Endothelial cell of umbilical vein (primary cell): ENCODE data around the gene SRCAP. TPM values are rescaled to one million over a fixed set of nuclear protein-coding genes. Genes with fewer than 3 reads are reported as not detected.

Experiments
- BruUV-seq: library from RNA; stranded (reverse); fragments of 400-500 nt; replicated peaks from 2 replicates; lab custom pipeline; 2021; lab: Mats Ljungman, UMichigan
- CTCF ChIA-PET: fragments of 300-600, 350-600 bp; sonication (Branson Sonifier 250); formaldehyde crosslinking; loops from one replicate; lab custom pipeline; 2021; ENCODE audit warnings: antibody characterized with exemption, inconsistent platforms; lab: Charles Lee
- POLR2A ChIA-PET: fragments of 300-600, 350-600 bp; sonication (Branson Sonifier 250); formaldehyde crosslinking; loops from one replicate; lab custom pipeline; 2021; ENCODE audit warnings: antibody characterized with exemption, inconsistent platforms; lab: Charles Lee
- DNase-seq: peaks from one replicate; pipeline ENCODE4 v3.0.0-alpha.2; 2011; ENCODE audit warnings: low read depth, low spot score
- FAIRE-seq: peaks from 2 replicates; lab custom pipeline; 2011; peaks lifted over from hg19 to GRCh38; lab: Jason Lieb, UNC
- H2AFZ ChIP-seq: 2 replicates; pipeline ENCODE4 v1.6.0; 2012; ENCODE audit warnings: low read depth, low read length, control low read depth, inconsistent platforms
- H3K27ac ChIP-seq: 2 replicates; pipeline ENCODE4 v1.5.1; 2011; ENCODE audit warnings: low read depth, mild to moderate bottlenecking, control low read depth, low read length, moderate library complexity; ENCODE audit not compliant: insufficient read depth
- H3K27me3 ChIP-seq, 2 experiments: 2 replicates each; pipeline versions ENCODE4 v1.6.0 to v1.6.1; 2011; ENCODE audit warnings: low read length in 2 of 2, mixed read lengths in 1 of 2; ENCODE audit not compliant: control insufficient read depth in 2 of 2, insufficient read depth in 2 of 2
- H3K36me3 ChIP-seq, 2 experiments: 2 replicates in 1 of 2; 3 replicates in 1 of 2; pipeline ENCODE4 v1.5.1; 2011; ENCODE audit warnings: low read length in 2 of 2, mild to moderate bottlenecking in 1 of 2, moderate library complexity in 1 of 2; ENCODE audit not compliant: control insufficient read depth in 2 of 2, insufficient read depth in 2 of 2; ENCODE audit errors: extremely low read depth in 1 of 2
- H3K4me1 ChIP-seq: 3 replicates; pipeline ENCODE4 v1.5.1; 2011; ENCODE audit warnings: mild to moderate bottlenecking, low read length; ENCODE audit not compliant: control insufficient read depth, insufficient read depth; ENCODE audit errors: extremely low read depth
- H3K4me2 ChIP-seq: 2 replicates; pipeline ENCODE4 v1.6.1; 2011; ENCODE audit warnings: low read length, control low read depth, mixed read lengths; ENCODE audit not compliant: insufficient read depth
- H3K4me3 ChIP-seq, 3 experiments: fragments of 200-600 bp in 1 of 3; sonication (generic), shearing (Covaris generic) in 1 of 3; replicated peaks in 1 of 3; 2 replicates each; pipeline ENCODE4 v1.5.1; 2011 to 2016; ENCODE audit warnings: control low read depth in 3 of 3, low read length in 3 of 3, mild to moderate bottlenecking in 2 of 3, inconsistent platforms in 1 of 3, low read depth in 1 of 3, moderate library complexity in 1 of 3; ENCODE audit not compliant: insufficient read depth in 1 of 3
- H3K79me2 ChIP-seq: 2 replicates; pipeline ENCODE4 v1.6.0; 2012; ENCODE audit warnings: low read length, inconsistent platforms; ENCODE audit not compliant: control insufficient read depth, insufficient read depth
- H3K9ac ChIP-seq: replicated peaks from 2 replicates; pipeline ENCODE3; 2011; ENCODE audit warnings: low read length, control low read depth; ENCODE audit not compliant: insufficient read depth; ENCODE audit errors: extremely low read depth
- H3K9me1 ChIP-seq: replicated peaks from 3 replicates; pipeline ENCODE4 v1.6.0; 2011; ENCODE audit warnings: mild to moderate bottlenecking, low read length; ENCODE audit not compliant: control insufficient read depth, insufficient read depth; ENCODE audit errors: extremely low read depth
- H3K9me3 ChIP-seq: replicated peaks from 2 replicates; pipeline ENCODE4 v1.5.1; 2012; ENCODE audit warnings: low read length, inconsistent platforms; ENCODE audit not compliant: control insufficient read depth, insufficient read depth
- H4K20me1 ChIP-seq: replicated peaks from 2 replicates; pipeline ENCODE3; 2011; ENCODE audit warnings: mild to moderate bottlenecking, low read length; ENCODE audit not compliant: control insufficient read depth, insufficient read depth; ENCODE audit errors: extremely low read depth
- CTCF ChIP-seq, 2 donors: IDR thresholded peaks; 1 replicate in 1 of 2; 2 replicates in 1 of 2; pipeline ENCODE4 v1.5.1; 2011; ENCODE audit warnings: low read length in 2 of 2, mild to moderate bottlenecking in 2 of 2, moderate library complexity in 2 of 2, control low read depth in 1 of 2, inconsistent platforms in 1 of 2, low read depth in 1 of 2; ENCODE audit not compliant: insufficient read depth in 1 of 2; ENCODE audit errors: extremely low read depth in 1 of 2
- EZH2 ChIP-seq: IDR thresholded peaks from 2 replicates; pipeline ENCODE4 v1.6.1; 2012; ENCODE audit warnings: borderline replicate concordance, low read depth, mild to moderate bottlenecking, moderate library complexity, low read length, inconsistent platforms; ENCODE audit not compliant: severe bottlenecking
- FOS ChIP-seq: IDR thresholded peaks from 2 replicates; pipeline ENCODE4 v1.6.1; 2011; ENCODE audit warnings: mild to moderate bottlenecking, low read length, moderate library complexity, borderline replicate concordance; ENCODE audit not compliant: insufficient read depth
- GATA2 ChIP-seq: IDR thresholded peaks from 2 replicates; pipeline ENCODE4 v1.7.0; 2011; ENCODE audit warnings: low read depth, mild to moderate bottlenecking, moderate library complexity, mixed read lengths, low read length; ENCODE audit not compliant: insufficient read length, insufficient read depth
- JUN ChIP-seq: IDR thresholded peaks from 2 replicates; pipeline ENCODE4 v1.6.1; 2011; ENCODE audit warnings: borderline replicate concordance, low read depth; ENCODE audit not compliant: insufficient read length, insufficient read depth
- MAX ChIP-seq: IDR thresholded peaks from 2 replicates; pipeline ENCODE4 v1.6.1; 2011; ENCODE audit not compliant: insufficient read depth, insufficient read length
- MYC ChIP-seq: IDR thresholded peaks from one replicate; pipeline ENCODE4 v1.6.1; 2011; ENCODE audit warnings: mild to moderate bottlenecking, low read depth, low read length
- POLR2A ChIP-seq: IDR thresholded peaks from 2 replicates; pipeline ENCODE4 v1.6.1; 2012; ENCODE audit warnings: low read depth, mild to moderate bottlenecking, control low read depth, low read length
- POLR2AphosphoS5 ChIP-seq: IDR thresholded peaks from 2 replicates; pipeline ENCODE4 v1.6.1; 2012; ENCODE audit warnings: low read depth, mild to moderate bottlenecking, control low read depth, low read length, moderate library complexity; ENCODE audit not compliant: insufficient read depth
- dilution Hi-C: fragments of 300-500 bp; cut with MboI; formaldehyde crosslinking; loops from one replicate; pipeline ENCODE4 v1.15.0; 2019; ENCODE audit warnings: low sequenced_read_pairs; ENCODE audit not compliant: extremely low pct_ligation_motif_present
- intact Hi-C: fragments of 100-400 bp; cut with micrococcal nuclease; formaldehyde crosslinking; loops from one replicate; pipeline ENCODE4 v1.10.0; 2022
- polyA plus RNA-seq, 4 experiments: library from polyadenylated mRNA; depleted of rRNA in 3 of 4; stranded (reverse) in 3 of 4; unstranded in 1 of 4; fragments of >200 nt; gene quantifications; 2 replicates each; pipeline versions ENCODE4 v1.2.1 to v1.2.3, GENCODE V29; 2011 to 2012; ENCODE audit warnings: missing spikeins in 1 of 4
- total RNA-seq: library from RNA; stranded (reverse); gene quantifications from 2 replicates; pipeline ENCODE4 v1.2.3, GENCODE V29; 2021

SRCAP gene
- total and polyA plus RNA-seq, 2 donors (not counting 3 experiments of a cell fraction or from before 2014, with no cell fraction given) = 11.0 to 77.7 TPM

- intact Hi-C loops = no loop called here
- no peak for TF ChIP-seq GATA2
- TF ChIP-seq JUN = no peak
- TF ChIP-seq POLR2AphosphoS5 = no peak
- TF ChIP-seq MAX = no peak
- TF ChIP-seq MYC = no peak
- no peak for TF ChIP-seq POLR2A
- no peak for TF ChIP-seq FOS
- TF ChIP-seq CTCF (IDR thresholded peaks at IDR 0.05; ENCODE audit: extremely low read depth in 1 of 2, insufficient read depth in 1 of 2, low read depth in 1 of 2, low read length in 2 of 2) = no peak
- TF ChIP-seq EZH2 = no peak
- H3K9ac ChIP-seq = no peak overlapping the region
- H3K9me3 ChIP-seq = no peaks in the 10 kb centered on the region
- no peaks in the 10 kb centered on the region for H3K27me3 ChIP-seq
- H3K4me1 ChIP-seq = peaks cover 27% of the 10 kb centered on the region
- no peak overlapping the region for H3K27ac ChIP-seq
- FAIRE-seq = no peak
- POLR2A ChIA-PET = no interaction called here
- no TSS peak for BruUV-seq
- dilution Hi-C loops = no loop called here
- H3K79me2 ChIP-seq = peaks cover 1% of the 10 kb centered on the region
- H3K36me3 ChIP-seq = peaks cover 4 to 11% of the 10 kb centered on the region in 2 experiments
- CTCF ChIA-PET = no interaction called here
- H3K9me1 ChIP-seq = no peaks in the 10 kb centered on the region
- no peak overlapping the region for H3K4me2 ChIP-seq
- no peak overlapping the region for H2AFZ ChIP-seq
- no peak overlapping the region for H3K4me3 ChIP-seq
- H4K20me1 ChIP-seq = no peaks in the 10 kb centered on the region
- DNase-seq = no peak
Measured at GRCh38 chr16:30743716-30744115, 44.7 kb downstream of the SRCAP start.
